NOMO-1 treated with dmso at 0.1 percent for 144 hours (cell line): ENCODE results near the gene GANAB.
"Not testable (repeated sequence)": the region's sequence is repeated elsewhere in the genome, so short reads cannot be mapped to it uniquely, and the experiment has no call there.

ENCODE experiments used
- DNase-seq: peaks from one replicate; lab custom pipeline; 2025; ENCODE audit not compliant: unreplicated experiment; lab: John Stamatoyannopoulos, UW

Gene GANAB

DNA sequence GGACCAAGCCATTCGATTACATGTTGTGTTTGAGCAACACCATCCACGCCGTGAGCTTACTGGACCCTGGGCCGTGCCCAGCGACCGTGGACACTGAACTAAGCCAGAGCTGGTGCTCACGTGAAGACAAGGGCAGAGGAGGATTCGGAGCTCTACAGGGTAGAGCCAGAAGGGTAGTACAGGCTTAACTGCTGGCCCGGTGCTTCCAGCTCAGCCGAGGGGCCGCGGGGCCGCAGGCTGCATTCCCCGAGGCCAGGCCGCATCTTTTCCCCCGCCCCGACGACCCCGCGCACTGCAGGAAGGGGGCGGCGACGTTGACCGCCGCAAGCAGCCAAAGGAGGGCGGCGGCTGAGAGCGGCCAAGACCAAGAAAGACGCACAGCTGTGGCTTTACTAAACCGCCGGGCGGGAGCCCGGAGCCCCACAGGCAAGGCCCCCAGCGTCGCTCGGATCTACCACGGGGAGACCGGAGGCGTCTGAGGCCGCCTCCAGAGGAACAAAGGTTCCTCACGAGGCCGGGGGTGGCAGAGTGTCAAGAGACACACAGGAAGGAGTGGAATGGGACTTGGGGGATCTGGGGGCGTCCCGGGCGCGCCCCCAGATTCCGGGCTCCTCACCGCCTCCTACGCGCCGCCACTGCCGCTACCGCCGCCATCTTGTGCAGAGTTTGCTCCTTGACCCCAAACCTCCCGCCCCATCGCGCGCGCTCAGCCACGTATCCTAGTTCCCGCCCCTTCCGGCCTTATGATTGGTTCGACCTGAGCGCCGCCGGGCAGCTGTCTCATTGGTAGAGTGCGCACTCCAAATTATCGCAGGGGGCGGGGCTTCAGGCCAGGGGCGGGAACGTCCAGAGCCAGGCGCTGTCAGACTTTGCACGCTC is at the start of gene GANAB:
TSS of gene GANAB (minus strand) at position 668 of the 879 bp plus-strand sequence. CDS start at position 654, 14 bp downstream.
- peak; percentile 99 for DNase-seq

GRCh38 chr11:62694455-62695167 is 48.2 kb upstream of the GANAB start:
- peak; percentile 21 for DNase-seq

- DNase-seq, result not testable (repeated sequence)
These were observed 47.2 kb upstream of the GANAB start for GRCh38 chr11:62693624-62694023.

GRCh38 chr11:62689421-62690183 is 43.2 kb upstream of the GANAB start, which contains the start of gene LRRN4CL:
Gene LRRN4CL, minus strand, starts transcription at chr11:62689530. Its CDS starts 1,022 bp downstream, at chr11:62688508.
- no peak for DNase-seq

DNA sequence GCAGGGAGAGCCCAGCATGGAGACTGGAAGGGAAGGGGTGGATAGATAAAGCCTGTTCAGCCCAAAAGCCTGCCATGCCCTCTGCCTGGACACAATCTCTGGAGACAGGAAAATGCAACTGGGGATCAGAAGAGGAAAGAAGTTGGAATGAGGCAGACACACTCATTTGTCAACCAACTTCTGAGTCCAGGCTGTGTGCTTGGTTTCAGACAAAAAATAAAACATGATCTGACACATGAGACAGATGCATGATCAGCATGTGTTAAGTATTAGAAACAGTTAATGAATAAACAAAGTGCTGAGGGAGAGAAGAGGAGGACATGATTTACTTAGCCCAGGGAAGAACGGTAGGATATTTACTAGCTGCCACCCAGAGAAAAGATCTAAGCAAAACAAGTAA is 42.1 kb upstream of the GANAB start:
- DNase-seq, result no peak

DNA sequence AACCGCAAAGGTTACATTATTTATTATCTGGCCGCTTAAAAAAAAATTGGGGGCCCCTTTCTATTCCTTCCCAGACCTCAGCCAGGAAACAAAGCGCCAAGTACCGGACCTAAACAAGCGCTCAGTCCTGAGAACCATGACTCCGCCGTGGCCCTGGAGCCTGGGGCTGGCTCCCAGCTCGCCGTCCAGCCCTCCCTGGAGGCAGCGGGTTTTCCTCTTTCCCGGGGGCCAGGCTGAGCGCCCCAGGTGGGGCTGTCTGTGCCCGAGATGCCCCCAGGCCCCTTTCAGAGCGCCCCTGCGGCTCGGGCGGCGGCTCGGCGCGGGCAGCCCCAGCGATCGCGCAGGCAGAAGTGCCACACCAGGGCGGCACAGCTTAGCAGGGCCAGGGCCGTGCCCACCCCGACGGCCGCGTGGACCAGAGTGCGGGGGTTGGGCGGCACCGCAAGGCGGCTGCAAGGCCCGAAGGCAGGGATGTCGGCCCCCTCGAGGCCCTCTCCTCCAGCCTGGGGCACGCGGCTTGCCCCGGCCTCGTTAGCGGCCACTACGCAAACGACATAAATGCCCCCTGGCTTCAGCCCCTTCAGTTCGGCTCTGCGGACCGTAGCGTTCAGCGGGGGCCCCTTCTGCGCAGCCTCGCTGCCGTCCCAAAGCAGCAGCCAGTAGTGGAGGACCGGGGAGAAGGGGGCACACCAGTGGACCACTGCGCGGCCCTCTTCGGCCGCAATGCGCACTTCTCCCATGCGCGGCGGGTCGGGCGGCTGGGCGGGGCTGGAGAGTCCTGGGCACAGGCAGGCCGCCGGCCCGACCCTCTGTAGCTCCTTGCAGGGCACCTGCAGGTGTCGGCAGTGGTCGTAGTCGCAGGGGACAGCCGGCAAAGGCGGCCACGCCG is 41.3 kb upstream of the GANAB start:
- DNase-seq, result no peak

GRCh38 chr11:62682518-62682917 is 36.1 kb upstream of the GANAB start:
- DNase-seq, result no peak

GRCh38 chr11:62680825-62681240 is 34.4 kb upstream of the GANAB start:
- DNase-seq, result peak; percentile 9

DNA sequence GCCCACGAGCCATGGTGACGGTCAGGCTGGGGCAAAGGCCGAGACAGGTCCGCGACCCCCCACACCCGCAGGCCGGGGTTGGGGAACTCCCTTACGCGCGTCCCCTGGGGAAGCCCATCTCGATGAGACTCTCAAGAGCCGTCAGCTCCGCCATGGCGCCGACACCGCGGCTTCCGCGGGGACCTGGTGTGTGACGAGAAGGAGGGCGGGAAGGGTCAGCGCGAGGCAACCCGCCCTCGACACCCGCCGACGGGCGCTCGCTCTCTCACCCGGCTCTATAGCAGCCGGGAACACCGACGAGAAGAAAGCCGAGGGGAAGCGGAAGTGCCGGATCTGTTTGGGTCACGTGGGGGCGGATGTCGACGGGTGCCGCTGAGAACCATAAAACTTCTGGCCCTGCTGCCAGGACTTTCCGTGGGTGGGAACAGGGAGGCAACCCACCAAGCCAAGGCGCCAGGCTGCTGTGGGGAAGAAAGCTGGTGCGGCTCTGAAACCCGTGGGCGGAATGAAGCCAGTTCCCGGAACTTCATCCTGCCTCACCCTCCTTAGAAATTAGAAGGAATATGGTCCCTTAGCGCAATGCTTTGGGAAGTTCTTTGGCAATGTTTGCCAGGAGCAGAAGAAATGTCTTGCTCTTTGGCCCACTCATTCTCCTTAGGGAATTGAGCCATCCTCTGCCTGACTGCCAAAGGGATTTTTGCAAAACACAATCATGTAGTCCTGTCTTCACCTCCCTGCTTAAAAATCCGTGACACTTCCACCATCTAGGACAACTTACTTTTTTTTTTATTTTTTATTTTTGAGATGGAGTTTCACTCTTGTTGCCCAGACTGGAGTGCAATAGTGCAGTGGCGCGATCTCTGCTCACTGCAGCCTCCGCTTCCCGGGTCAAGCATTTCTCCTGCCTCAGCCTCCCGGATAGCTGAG is 32.6 kb upstream of the GANAB start, which contains the start of gene UBXN1:
TSS of gene UBXN1 (minus strand) at position 304 of the 927 bp plus-strand sequence. CDS start at position 154, 150 bp downstream.
- DNase-seq, result peak; percentile 89

DNA sequence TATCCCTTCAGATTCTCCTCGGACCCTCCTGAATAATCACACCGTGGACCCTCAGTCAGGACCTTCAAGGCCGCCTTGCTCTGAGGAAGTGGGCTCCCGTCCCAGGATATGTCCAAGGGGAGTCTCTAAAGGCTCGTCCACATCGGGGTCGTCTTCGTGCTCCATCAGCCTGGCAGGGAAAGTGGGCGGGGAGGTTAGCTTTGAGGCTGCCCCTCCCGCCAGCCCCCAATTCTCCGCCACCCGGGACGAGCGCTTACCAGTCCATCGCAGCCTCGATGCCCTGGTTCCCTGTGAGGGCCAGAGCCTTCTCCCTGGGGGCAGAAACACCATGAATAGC is 32.0 kb upstream of the GANAB start:
- no peak for DNase-seq

- no peak for DNase-seq
These were observed 31.3 kb upstream of the GANAB start for GRCh38 chr11:62677714-62678113.

DNA sequence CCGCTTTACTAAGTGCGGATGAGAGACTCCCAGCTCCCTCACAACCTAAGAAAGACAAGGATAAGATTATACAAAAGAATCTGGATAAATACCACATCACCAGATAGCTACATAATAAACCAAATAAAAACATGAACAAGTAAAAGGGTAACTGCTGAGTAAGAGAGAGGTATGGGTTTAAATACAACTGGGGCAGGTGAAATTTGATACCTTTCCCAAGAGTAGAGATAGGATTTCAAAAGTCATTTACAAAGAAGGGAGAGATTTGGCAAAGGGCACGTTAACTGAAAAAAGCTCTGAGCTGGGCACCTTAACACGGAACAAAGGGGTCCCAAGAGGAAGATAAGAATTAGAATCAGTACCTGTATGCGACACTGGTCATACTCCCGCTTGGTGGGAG is 30.7 kb upstream of the GANAB start:
- no peak for DNase-seq

GRCh38 chr11:62676698-62677097 is 30.3 kb upstream of the GANAB start:
- no peak for DNase-seq

DNA sequence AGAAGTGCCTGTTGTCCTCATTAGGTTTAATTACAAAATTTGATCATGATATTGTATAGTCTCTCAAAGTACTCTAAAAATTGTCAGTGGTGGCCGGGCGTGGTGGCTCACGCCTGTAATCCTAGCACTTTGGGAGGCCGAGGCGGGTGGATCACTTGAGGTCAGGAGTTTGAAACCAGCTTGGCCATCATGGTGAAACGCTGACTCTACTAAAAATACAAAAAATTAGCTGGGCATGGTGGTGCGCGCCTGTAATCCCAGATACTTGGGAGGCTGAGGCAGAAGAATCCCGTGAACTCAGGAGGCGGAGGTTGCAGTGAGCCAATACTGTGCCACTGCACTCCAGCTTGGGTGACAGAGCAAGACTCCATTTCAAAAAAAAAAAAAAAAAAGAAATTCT is 29.0 kb upstream of the GANAB start:
- not testable (repeated sequence) for DNase-seq

- DNase-seq, result no peak
These were observed 26.7 kb upstream of the GANAB start for GRCh38 chr11:62673196-62673525.

DNA sequence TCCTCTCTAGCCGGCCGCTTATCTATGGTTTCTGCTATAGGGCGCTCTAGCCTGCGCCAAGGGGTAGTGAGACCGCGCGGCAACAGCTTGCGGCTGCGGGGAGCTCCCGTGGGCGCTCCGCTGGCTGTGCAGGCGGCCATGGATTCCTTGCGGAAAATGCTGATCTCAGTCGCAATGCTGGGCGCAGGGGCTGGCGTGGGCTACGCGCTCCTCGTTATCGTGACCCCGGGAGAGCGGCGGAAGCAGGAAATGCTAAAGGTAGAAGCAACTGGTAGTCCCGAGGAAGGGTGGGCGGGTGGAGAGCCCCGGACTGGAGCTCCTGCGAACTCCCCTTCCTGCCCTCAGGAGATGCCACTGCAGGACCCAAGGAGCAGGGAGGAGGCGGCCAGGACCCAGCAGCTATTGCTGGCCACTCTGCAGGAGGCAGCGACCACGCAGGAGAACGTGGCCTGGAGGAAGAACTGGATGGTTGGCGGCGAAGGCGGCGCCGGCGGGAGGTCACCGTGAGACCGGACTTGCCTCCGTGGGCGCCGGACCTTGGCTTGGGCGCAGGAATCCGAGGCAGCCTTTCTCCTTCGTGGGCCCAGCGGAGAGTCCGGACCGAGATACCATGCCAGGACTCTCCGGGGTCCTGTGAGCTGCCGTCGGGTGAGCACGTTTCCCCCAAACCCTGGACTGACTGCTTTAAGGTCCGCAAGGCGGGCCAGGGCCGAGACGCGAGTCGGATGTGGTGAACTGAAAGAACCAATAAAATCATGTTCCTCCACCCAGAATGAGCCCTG is 25.4 kb upstream of the GANAB start, which contains the start of the genes LBHD1 and UQCC3:
TSS of gene LBHD1 (minus strand) at position 660 of the 782 bp plus-strand sequence. CDS start 2,236 bp downstream, outside the sequence.
TSS of gene UQCC3 (plus strand) at position 66 of the 782 bp plus-strand sequence. CDS start at position 139, 73 bp downstream.
- DNase-seq, result peak; percentile 92

DNA sequence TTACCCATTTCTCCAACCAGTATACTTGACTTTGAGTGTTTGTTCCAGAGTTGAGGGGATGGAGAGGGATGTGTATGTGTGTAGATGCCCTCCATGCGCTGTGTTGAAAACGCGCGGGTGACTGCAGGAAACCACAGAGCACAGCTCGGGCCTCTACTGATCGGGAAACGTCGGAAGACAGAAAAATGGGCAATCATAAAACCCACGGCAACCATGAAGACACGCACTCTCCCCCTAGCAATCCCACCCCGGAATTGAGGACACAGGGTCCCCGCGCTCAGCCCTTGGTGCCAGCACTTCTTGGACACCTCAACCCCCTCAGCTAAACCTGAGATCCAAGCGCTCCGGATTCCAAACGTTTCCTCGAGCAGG is 24.8 kb upstream of the GANAB start:
- DNase-seq, result peak; percentile 59

- no peak for DNase-seq
These were observed 23.2 kb upstream of the GANAB start for GRCh38 chr11:62669420-62670161.
